GM19467 (cell line): ENCODE measurements around the gene TMEM208.

Experiments
- ATAC-seq: cut with Tn5 transposase; IDR thresholded peaks from one replicate; pipeline ENCODE4 v1.9.1; 2021; ENCODE audit warnings: mild to moderate bottlenecking, moderate library complexity; ENCODE audit not compliant: unreplicated experiment

TMEM208 gene

GRCh38 chr16:67271446-67271845 is 44.5 kb downstream of the TMEM208 start:
- no peak for ATAC-seq

GRCh38 chr16:67275321-67275720 is 48.4 kb downstream of the TMEM208 start:
- ATAC-seq, result no peak

GRCh38 chr16:67277294-67277998 is 50.5 kb downstream of the TMEM208 start:
- no peak for ATAC-seq

- no peak for ATAC-seq
Observed at GRCh38 chr16:67277999-67278772, 51.3 kb downstream of the TMEM208 start.
